ENCODE measurements around the gene ZNF100.

GRCh38 chr19:21698215-21698614 is 69.2 kb downstream of the ZNF100 start:
- TF ChIP-seq CTCF (IDR thresholded peaks at IDR 0.05) (peak; percentile 25 to 56 (median 33)), POLR2A (IDR thresholded peaks at IDR 0.05) (no peak), POLR2AphosphoS5 (IDR thresholded peaks at IDR 0.05; ENCODE audit: insufficient read depth in 1 of 2, low read depth in 1 of 2) (no peak)

All from vagina (tissue), 2 donors.